Astrocyte (in vitro differentiated cells and primary cell): Measurements from ENCODE around the gene SCYL1.
"Not testable (repeated sequence)": the region's sequence is repeated elsewhere in the genome, so short reads cannot be mapped to it uniquely, and the experiment has no call there.

ENCODE experiments used
- CTCF ChIP-seq: IDR thresholded peaks from 2 replicates; pipeline ENCODE4 v1.5.1; 2011; ENCODE audit warnings: low read depth, mild to moderate bottlenecking, inconsistent platforms, low read length, moderate library complexity; ENCODE audit not compliant: insufficient read depth
- EZH2 ChIP-seq: IDR thresholded peaks from 2 replicates; pipeline ENCODE4 v1.6.1; 2012; ENCODE audit warnings: mild to moderate bottlenecking, low read length, inconsistent platforms; ENCODE audit not compliant: insufficient read depth

GRCh38 chr11:65521777-65522521 lies 2.9 kb upstream of the SCYL1 start:
- TF ChIP-seq EZH2, CTCF: not testable (repeated sequence)
